ENCODE results near the gene SMCO4. TPM values are rescaled to one million over a fixed set of nuclear protein-coding genes. Genes with fewer than 3 reads are reported as not detected.

Gene SMCO4
- total RNA-seq, 4 donors from 2014 or later, result 6.7 to 71.1 (median 13.5) TPM

- TF ChIP-seq, protein P1, sequence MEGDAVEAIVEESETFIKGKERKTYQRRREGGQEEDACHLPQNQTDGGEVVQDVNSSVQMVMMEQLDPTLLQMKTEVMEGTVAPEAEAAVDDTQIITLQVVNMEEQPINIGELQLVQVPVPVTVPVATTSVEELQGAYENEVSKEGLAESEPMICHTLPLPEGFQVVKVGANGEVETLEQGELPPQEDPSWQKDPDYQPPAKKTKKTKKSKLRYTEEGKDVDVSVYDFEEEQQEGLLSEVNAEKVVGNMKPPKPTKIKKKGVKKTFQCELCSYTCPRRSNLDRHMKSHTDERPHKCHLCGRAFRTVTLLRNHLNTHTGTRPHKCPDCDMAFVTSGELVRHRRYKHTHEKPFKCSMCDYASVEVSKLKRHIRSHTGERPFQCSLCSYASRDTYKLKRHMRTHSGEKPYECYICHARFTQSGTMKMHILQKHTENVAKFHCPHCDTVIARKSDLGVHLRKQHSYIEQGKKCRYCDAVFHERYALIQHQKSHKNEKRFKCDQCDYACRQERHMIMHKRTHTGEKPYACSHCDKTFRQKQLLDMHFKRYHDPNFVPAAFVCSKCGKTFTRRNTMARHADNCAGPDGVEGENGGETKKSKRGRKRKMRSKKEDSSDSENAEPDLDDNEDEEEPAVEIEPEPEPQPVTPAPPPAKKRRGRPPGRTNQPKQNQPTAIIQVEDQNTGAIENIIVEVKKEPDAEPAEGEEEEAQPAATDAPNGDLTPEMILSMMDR (IDR thresholded peaks at IDR 0.05; ENCODE audit: low read depth), result no peak
Measured at GRCh38 chr11:93481279-93481678, 61.9 kb downstream of the SMCO4 start.

DNA sequence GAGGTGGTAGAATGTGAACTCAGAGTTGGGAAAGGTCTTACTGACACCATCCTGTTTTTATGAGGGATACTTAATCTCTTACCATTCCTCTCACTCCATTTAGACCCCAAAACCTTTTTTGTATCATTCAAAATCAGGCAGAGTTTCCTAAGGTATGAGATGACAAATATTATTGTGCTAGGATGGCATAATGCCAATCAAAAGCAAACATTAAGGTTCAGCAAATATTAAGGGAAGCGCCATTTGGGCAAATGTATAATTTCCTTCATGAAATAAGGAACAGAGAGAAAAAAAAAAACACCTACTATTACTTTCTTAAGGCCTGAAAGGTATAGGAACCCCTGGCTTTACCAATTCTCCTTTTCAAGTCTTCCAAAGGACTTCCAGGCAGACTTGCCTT is 62.4 kb downstream of the SMCO4 start:
- TF ChIP-seq, protein P1 (IDR thresholded peaks at IDR 0.05; ENCODE audit: low read depth), result no peak

DNA sequence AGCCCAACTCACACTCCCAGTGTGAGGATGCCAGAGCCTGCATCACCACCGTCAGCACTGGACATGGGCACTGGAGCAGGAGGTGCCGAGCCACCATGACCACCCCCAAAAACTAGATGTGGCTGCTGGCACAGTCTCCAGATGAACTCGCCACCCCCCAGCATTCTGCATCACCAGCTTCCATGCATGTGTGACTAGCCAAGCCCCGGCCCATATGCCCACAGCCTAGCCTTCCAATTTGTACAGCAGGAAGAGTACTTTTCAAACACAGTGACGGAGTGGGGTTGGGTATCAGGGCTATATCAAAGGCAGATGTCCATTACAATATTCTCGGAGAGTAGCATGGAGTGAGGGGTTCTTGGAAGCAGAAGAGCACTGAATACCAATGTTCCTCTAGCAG is 62.9 kb downstream of the SMCO4 start:
- TF ChIP-seq, protein P1 (IDR thresholded peaks at IDR 0.05; ENCODE audit: low read depth), result no peak

DNA sequence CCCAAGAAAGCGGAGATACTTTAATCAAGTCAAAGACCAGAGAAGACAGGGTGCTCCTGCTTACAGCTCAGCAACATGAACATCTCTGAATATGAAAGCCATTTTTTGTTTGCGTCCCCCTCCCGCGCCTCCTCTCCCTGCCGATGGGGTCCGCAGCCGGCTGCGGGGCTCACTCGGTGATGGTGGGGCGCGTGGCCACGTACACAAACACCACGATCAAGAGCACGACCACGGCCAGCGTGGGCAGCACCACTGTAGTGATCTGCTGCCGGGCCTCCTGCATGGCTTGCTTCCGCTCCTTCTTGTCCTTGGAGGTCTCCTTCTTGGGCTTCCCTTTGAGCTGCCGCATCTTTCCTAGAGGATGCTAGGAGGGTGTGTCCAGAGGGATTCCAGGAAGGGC is 64.3 kb downstream of the SMCO4 start:
- TF ChIP-seq, protein P1 (IDR thresholded peaks at IDR 0.05; ENCODE audit: low read depth), result no peak

DNA sequence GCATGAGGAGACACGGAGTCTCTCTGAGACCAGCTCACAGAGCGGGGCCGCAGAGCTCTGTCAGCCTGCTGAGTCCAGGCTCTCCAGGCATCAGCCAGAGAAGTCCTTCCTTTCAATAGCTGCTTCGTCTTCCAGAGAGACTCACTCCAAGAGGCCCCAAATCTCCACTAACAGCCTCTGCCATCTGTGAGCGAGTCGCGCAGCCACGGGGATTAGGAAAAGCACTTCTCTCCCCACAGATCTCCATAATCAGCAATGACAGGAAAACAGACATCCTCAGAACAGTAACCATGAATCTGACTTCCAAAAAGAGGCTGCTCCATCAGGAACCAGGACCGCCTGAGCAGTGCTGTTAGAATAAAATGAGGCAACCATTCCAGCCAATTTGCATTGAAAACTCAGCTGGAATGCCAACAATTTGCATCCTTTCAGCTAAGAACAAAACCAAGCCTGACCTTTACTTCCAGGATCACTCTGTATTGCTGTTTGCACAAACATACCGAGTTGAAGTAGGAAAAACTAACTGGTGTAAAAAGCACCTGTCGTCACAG is 65.4 kb downstream of the SMCO4 start:
- TF ChIP-seq, protein P1 (IDR thresholded peaks at IDR 0.05; ENCODE audit: low read depth), result no peak

GRCh38 chr11:93476796-93477195 is 66.4 kb downstream of the SMCO4 start:
- TF ChIP-seq, protein P1 (IDR thresholded peaks at IDR 0.05; ENCODE audit: low read depth), result no peak

DNA sequence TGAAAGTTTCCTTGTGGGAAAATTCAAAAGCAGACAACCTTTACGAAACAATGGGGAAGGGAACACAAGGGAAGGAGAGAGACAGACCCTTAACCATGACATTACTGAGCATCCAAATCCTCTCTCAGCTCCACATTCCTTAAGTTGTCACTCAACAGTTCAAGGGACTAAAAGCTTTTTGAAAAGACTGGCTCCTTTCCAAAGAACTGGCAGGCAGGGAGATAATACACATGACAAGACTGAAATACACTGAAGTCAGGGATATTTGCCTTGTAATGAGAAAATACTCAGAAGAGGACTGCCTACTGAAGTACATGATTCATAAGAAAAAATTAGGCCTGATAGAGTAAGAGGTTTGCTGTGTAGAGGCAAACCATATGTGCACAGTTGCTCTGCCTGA is 69.1 kb downstream of the SMCO4 start:
- TF ChIP-seq, protein P1 (IDR thresholded peaks at IDR 0.05; ENCODE audit: low read depth), result no peak

All from subcutaneous adipose tissue (tissue), 4 donors.